GM18520 (cell line): ENCODE data around the gene ERCC6.

Experiments
- ATAC-seq: cut with Tn5 transposase; IDR thresholded peaks from one replicate; pipeline ENCODE4 v1.9.1; 2021; ENCODE audit not compliant: unreplicated experiment

Gene ERCC6

GRCh38 chr10:49512121-49512809, 26.7 kb downstream of the ERCC6 start:
- no peak for ATAC-seq

GRCh38 chr10:49509771-49510303, 29.1 kb downstream of the ERCC6 start:
- no peak for ATAC-seq

GRCh38 chr10:49508654-49509053, 30.3 kb downstream of the ERCC6 start:
- no peak for ATAC-seq

GRCh38 chr10:49508249-49508648, 30.7 kb downstream of the ERCC6 start:
- ATAC-seq, result no peak

- no peak for ATAC-seq
These were observed 33.3 kb downstream of the ERCC6 start for GRCh38 chr10:49505589-49505988.

- ATAC-seq, result no peak
These were observed 33.8 kb downstream of the ERCC6 start for GRCh38 chr10:49505076-49505475.

- no peak for ATAC-seq
These were observed 34.4 kb downstream of the ERCC6 start for GRCh38 chr10:49504528-49504927.

- no peak for ATAC-seq
These were observed 36.6 kb downstream of the ERCC6 start for GRCh38 chr10:49502358-49502757.

- ATAC-seq, result no peak
These were observed 38.5 kb downstream of the ERCC6 start for GRCh38 chr10:49500412-49500811.

GRCh38 chr10:49499305-49499851, 39.5 kb downstream of the ERCC6 start:
- no peak for ATAC-seq

GRCh38 chr10:49498425-49498824, 40.5 kb downstream of the ERCC6 start:
- no peak for ATAC-seq

- no peak for ATAC-seq
These were observed 41.6 kb downstream of the ERCC6 start for GRCh38 chr10:49497358-49497757.

GRCh38 chr10:49488056-49488717, 50.7 kb downstream of the ERCC6 start:
- ATAC-seq, result no peak

- no peak for ATAC-seq
These were observed 52.2 kb downstream of the ERCC6 start for GRCh38 chr10:49486738-49487137.

- no peak for ATAC-seq
These were observed 52.9 kb downstream of the ERCC6 start for GRCh38 chr10:49486009-49486408.

GRCh38 chr10:49484486-49485235, 54.3 kb downstream of the ERCC6 start:
- ATAC-seq, result no peak

- ATAC-seq, result no peak
These were observed 60.1 kb downstream of the ERCC6 start for GRCh38 chr10:49478819-49479218.

GRCh38 chr10:49474901-49475300, 64.0 kb downstream of the ERCC6 start:
- no peak for ATAC-seq

- no peak for ATAC-seq
These were observed 67.4 kb downstream of the ERCC6 start for GRCh38 chr10:49471532-49471931.

- no peak for ATAC-seq
These were observed 73.2 kb downstream of the ERCC6 start for GRCh38 chr10:49465736-49466135.
